Bronchial epithelial cell (primary cell): ENCODE measurements around the gene EFEMP2. TPM values are rescaled to one million over a fixed set of nuclear protein-coding genes. Genes with fewer than 3 reads are reported as not detected.

Source experiments
- DNase-seq: peaks from one replicate; pipeline ENCODE4 v3.0.0-alpha.2; 2010; ENCODE audit warnings: low read depth
- FAIRE-seq: peaks from 2 replicates; lab custom pipeline; 2011; peaks lifted over from hg19 to GRCh38; lab: Jason Lieb, UNC
- H3K27me3 ChIP-seq: 2 replicates; pipeline ENCODE4 v1.5.1; 2011; ENCODE audit warnings: low read length; ENCODE audit not compliant: control insufficient read depth, insufficient read depth
- H3K36me3 ChIP-seq: 2 replicates; pipeline ENCODE4 v1.5.1; 2011; ENCODE audit warnings: low read length; ENCODE audit not compliant: control insufficient read depth, insufficient read depth
- H3K4me3 ChIP-seq: 2 replicates; pipeline ENCODE4 v1.5.1; 2011; ENCODE audit warnings: mild to moderate bottlenecking, low read depth, low read length, control low read depth
- CTCF ChIP-seq: IDR thresholded peaks from 2 replicates; pipeline ENCODE4 v1.5.1; 2011; ENCODE audit warnings: mild to moderate bottlenecking, moderate library complexity, low read length, control low read depth, inconsistent platforms; ENCODE audit not compliant: insufficient read depth, severe bottlenecking
- total RNA-seq: library from RNA; depleted of rRNA; stranded (reverse); fragments of >200 nt; gene quantifications from 2 replicates; pipeline ENCODE4 v1.2.1, GENCODE V29; 2014

EFEMP2 gene
- total RNA-seq, 1 donor from 2014 or later, result 2.9 TPM

DNA sequence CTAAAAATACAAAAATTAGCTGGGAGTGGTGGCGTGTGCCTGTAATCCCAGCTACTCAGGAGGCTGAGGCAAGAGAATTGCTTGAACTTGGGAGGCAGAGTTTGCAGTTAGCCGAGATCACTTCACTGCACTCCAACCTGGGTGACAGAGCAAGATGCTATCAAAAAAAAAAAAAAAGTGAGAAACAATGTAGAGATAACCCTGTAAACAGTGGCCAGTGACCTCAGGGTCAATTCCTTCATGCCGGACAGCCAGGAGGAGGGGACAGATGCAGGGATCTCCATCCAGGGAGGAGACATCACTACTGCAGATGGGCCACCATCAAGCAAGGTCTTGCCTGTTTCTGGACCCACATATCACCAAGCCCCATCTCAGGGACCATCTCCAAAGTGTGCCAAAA, 24.9 kb downstream of the EFEMP2 start:
- Histone ChIP-seq H3K4me3 (no peak overlapping the region), H3K27me3 (no peaks in the 10 kb centered on the region), H3K36me3 (peaks cover 2% of the 10 kb centered on the region)
- FAIRE-seq (no peak), DNase-seq (no peak)
- no peak for TF ChIP-seq CTCF

- H3K36me3 ChIP-seq, result no peaks in the 10 kb centered on the region
- FAIRE-seq (no peak), DNase-seq (no peak)
- no peak overlapping the region for H3K4me3 ChIP-seq
- no peak for TF ChIP-seq CTCF
- no peaks in the 10 kb centered on the region for H3K27me3 ChIP-seq
These were observed 28.2 kb downstream of the EFEMP2 start for GRCh38 chr11:65844231-65844872.

DNA sequence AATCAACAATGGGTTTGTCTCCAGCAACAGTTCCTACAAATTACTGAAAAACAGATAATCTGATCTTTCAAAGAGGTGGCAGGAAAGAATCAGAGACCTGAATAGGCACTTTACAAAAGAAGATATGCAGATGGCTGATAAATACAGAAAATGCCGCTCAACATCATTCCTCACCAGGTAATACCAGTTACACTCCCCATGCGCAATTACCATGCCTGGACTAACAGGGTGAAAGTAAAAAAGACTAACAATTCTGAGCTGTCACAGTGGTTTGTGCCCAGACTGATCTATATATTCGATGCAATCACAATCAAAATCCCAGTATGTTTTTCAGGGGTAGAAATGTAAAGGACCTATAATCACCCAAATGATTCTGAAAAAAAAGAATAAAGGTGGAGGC, 28.8 kb downstream of the EFEMP2 start:
- no peak for TF ChIP-seq CTCF
- Histone ChIP-seq H3K36me3 (no peaks in the 10 kb centered on the region), H3K4me3 (no peak overlapping the region), H3K27me3 (no peaks in the 10 kb centered on the region)
- FAIRE-seq (no peak), DNase-seq (no peak)

- Histone ChIP-seq H3K4me3 (no peak overlapping the region), H3K27me3 (no peaks in the 10 kb centered on the region), H3K36me3 (no peaks in the 10 kb centered on the region)
- FAIRE-seq (no peak), DNase-seq (no peak)
- TF ChIP-seq CTCF, result no peak
These were observed 30.5 kb downstream of the EFEMP2 start for GRCh38 chr11:65842144-65842543.

DNA sequence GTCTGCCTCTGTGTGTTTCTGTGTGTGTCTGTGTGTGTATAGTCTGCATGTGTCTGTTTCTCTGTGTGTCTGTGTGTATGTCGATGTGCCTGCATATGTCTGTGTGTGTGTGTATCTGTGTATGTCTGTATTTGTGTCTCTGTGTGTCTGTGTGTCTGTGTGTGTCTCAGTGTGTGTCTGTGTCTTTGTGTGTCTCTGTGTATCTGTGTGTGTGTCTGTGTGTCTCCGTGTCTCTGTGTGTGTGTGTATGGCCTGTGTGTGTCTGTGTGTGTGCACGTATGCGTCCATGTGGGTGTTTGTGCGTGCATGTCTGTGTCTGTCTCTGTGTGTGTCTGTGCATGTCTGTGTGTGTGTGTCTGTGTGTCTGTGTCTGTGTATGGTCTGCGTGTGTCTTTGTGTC, 38.4 kb downstream of the EFEMP2 start:
- peaks cover 1% of the 10 kb centered on the region for H3K27me3 ChIP-seq
- FAIRE-seq (peak; percentile 92), DNase-seq (no peak)
- H3K36me3 ChIP-seq, result no peaks in the 10 kb centered on the region
- H3K4me3 ChIP-seq, result peak overlapping the region; percentile 39
- TF ChIP-seq CTCF, result no peak
